Measurements from ENCODE around the gene TEAD1. TPM values are rescaled to one million over a fixed set of nuclear protein-coding genes. Genes with fewer than 3 reads are reported as not detected.

TEAD1 gene
- total RNA-seq, 4 donors from 2014 or later, result 184 to 272 (median 208) TPM

- Histone ChIP-seq H3K4me3 (no peak overlapping the region), H3K27ac (no peak overlapping the region), H3K36me3 (peaks cover 0 to 15% of the 10 kb centered on the region in 2 donors), H3K4me1 (peaks cover 0 to 63% (median 3%) of the 10 kb centered on the region in 3 donors), H3K27me3 (no peaks in the 10 kb centered on the region), H3K9me3 (no peaks in the 10 kb centered on the region)
- TF ChIP-seq EP300 (IDR thresholded peaks at IDR 0.05) (no peak), CTCF (IDR thresholded peaks at IDR 0.05) (no peak), POLR2A (IDR thresholded peaks at IDR 0.05) (no peak), POLR2AphosphoS5 (IDR thresholded peaks at IDR 0.05) (no peak)
- 80 to 100% methylated on average over 1 of the region's 1 CpG for WGBS, 2 donors (ENCODE audit: low coverage in 1 of 2)
- ATAC-seq, result no peak
Observed at GRCh38 chr11:12770435-12770834, 96.2 kb downstream of the TEAD1 start.

- no peak for TF ChIP-seq POLR2AphosphoS5 (IDR thresholded peaks at IDR 0.05)
- no peak for TF ChIP-seq POLR2A (IDR thresholded peaks at IDR 0.05)
- no peak for TF ChIP-seq EP300 (IDR thresholded peaks at IDR 0.05)
- TF ChIP-seq CTCF (IDR thresholded peaks at IDR 0.05), result no peak
- H3K9me3 ChIP-seq, result no peaks in the 10 kb centered on the region
- H3K27ac ChIP-seq, result no peak overlapping the region
- H3K4me3 ChIP-seq, result no peak overlapping the region
- H3K27me3 ChIP-seq, result no peaks in the 10 kb centered on the region
- no peak for ATAC-seq
- WGBS, 2 donors (ENCODE audit: low coverage in 1 of 2), result 78 to 79% methylated on average over 8 of the region's 8 CpGs
- peaks cover 0 to 61% (median 0%) of the 10 kb centered on the region in 3 donors for H3K4me1 ChIP-seq
- H3K36me3 ChIP-seq, result peaks cover 0 to 8% of the 10 kb centered on the region in 2 donors
Observed at GRCh38 chr11:12770966-12771597, 96.9 kb downstream of the TEAD1 start.

GRCh38 chr11:12771875-12772274 is 97.7 kb downstream of the TEAD1 start:
- ATAC-seq, result no peak
- Histone ChIP-seq H3K9me3 (no peaks in the 10 kb centered on the region), H3K27ac (no peak overlapping the region), H3K4me3 (no peak overlapping the region), H3K36me3 (peaks cover 0 to 2% of the 10 kb centered on the region in 2 donors), H3K27me3 (no peaks in the 10 kb centered on the region), H3K4me1 (peaks cover 0 to 66% (median 0%) of the 10 kb centered on the region in 3 donors)
- TF ChIP-seq EP300 (IDR thresholded peaks at IDR 0.05), result no peak
- TF ChIP-seq POLR2A (IDR thresholded peaks at IDR 0.05), result no peak
- no peak for TF ChIP-seq CTCF (IDR thresholded peaks at IDR 0.05)
- TF ChIP-seq POLR2AphosphoS5 (IDR thresholded peaks at IDR 0.05), result no peak
- 83 to 93% methylated on average over 2 of the region's 2 CpGs for WGBS, 2 donors (ENCODE audit: low coverage in 1 of 2)

GRCh38 chr11:12772324-12772723 is 98.1 kb downstream of the TEAD1 start:
- TF ChIP-seq EP300 (IDR thresholded peaks at IDR 0.05), result no peak
- TF ChIP-seq POLR2A (IDR thresholded peaks at IDR 0.05), result no peak
- TF ChIP-seq POLR2AphosphoS5 (IDR thresholded peaks at IDR 0.05), result no peak
- no peak for TF ChIP-seq CTCF (IDR thresholded peaks at IDR 0.05)
- no peaks in the 10 kb centered on the region for H3K36me3 ChIP-seq
- WGBS, 2 donors (ENCODE audit: low coverage in 1 of 2), result 80 to 100% methylated on average over 1 of the region's 1 CpG
- peaks cover 0 to 66% (median 2%) of the 10 kb centered on the region in 3 donors for H3K4me1 ChIP-seq
- no peak for ATAC-seq
- H3K9me3 ChIP-seq, result no peaks in the 10 kb centered on the region
- no peak overlapping the region for H3K27ac ChIP-seq
- H3K27me3 ChIP-seq, result no peaks in the 10 kb centered on the region
- H3K4me3 ChIP-seq, result no peak overlapping the region

- TF ChIP-seq EP300 (IDR thresholded peaks at IDR 0.05) (no peak), CTCF (IDR thresholded peaks at IDR 0.05) (no peak), POLR2AphosphoS5 (IDR thresholded peaks at IDR 0.05) (no peak), POLR2A (IDR thresholded peaks at IDR 0.05) (no peak)
- no peak for ATAC-seq
- H3K27me3 ChIP-seq, result no peaks in the 10 kb centered on the region
- H3K4me3 ChIP-seq, result no peak overlapping the region
- H3K9me3 ChIP-seq, result no peaks in the 10 kb centered on the region
- H3K36me3 ChIP-seq, result no peaks in the 10 kb centered on the region
- 76 to 89% methylated on average over 2 of the region's 2 CpGs for WGBS, 2 donors (ENCODE audit: low coverage in 1 of 2)
- H3K27ac ChIP-seq, result no peak overlapping the region
- peaks cover 0 to 70% (median 7%) of the 10 kb centered on the region in 3 donors for H3K4me1 ChIP-seq
Observed at GRCh38 chr11:12773591-12773990, 99.4 kb downstream of the TEAD1 start.

All from gastroesophageal sphincter (tissue), 4 donors.